Mesenteric fat pad (tissue), 1 donor: ENCODE data around the gene ZNF10. TPM values are rescaled to one million over a fixed set of nuclear protein-coding genes. Genes with fewer than 3 reads are reported as not detected.

Experiments used
- DNase-seq: peaks from one replicate; pipeline ENCODE4 v3.0.0-alpha.2; 2020; ENCODE audit warnings: low spot score
- total RNA-seq: library from RNA; stranded (reverse); fragmentation: NEBNext Ultra II Directional; extraction: Animal tissue kit (Norgen Biotek cat#: 25700); gene quantifications from one replicate; pipeline ENCODE4 v1.2.1, GENCODE V29; 2021
- donor health status: DM: yes; HTN: yes; CAD: no.

ZNF10 gene
- total RNA-seq, 1 donor from 2014 or later, result 7.4 TPM

- no peak for DNase-seq
Measured at GRCh38 chr12:133192847-133193246, 62.4 kb downstream of the ZNF10 start.

GRCh38 chr12:133201888-133202287 is 71.5 kb downstream of the ZNF10 start:
- no peak for DNase-seq

GRCh38 chr12:133202493-133203343 is 72.3 kb downstream of the ZNF10 start:
- no peak for DNase-seq

- DNase-seq, result no peak
Measured at GRCh38 chr12:133203344-133204263, 73.2 kb downstream of the ZNF10 start.

GRCh38 chr12:133204264-133204603 is 73.8 kb downstream of the ZNF10 start:
- no peak for DNase-seq

GRCh38 chr12:133206390-133206789 is 76.0 kb downstream of the ZNF10 start:
- no peak for DNase-seq

Other genes starting within 250 kb of the ZNF10 start
- gene CHFR, start 243.0 kb upstream of the ZNF10 start, total RNA-seq, result 47.0 TPM
- 8.0 TPM for gene ZNF605, start 174.3 kb upstream of the ZNF10 start, total RNA-seq
- gene ZNF26, start 144.3 kb upstream of the ZNF10 start, total RNA-seq, result 7.0 TPM
- gene ZNF84, start 93.1 kb upstream of the ZNF10 start, total RNA-seq, result 19.2 TPM
- 9.1 TPM for gene ZNF140, start 49.7 kb upstream of the ZNF10 start, total RNA-seq
- 1.8 TPM for gene ZNF891, start 353 bp upstream of the ZNF10 start, total RNA-seq
- 10.8 TPM for gene ZNF268, start 50.9 kb downstream of the ZNF10 start, total RNA-seq
- gene ANHX, start 105.2 kb downstream of the ZNF10 start, total RNA-seq, result not detected